H9 (cell line): ENCODE results near the gene IFRD2. TPM values are rescaled to one million over a fixed set of nuclear protein-coding genes. Genes with fewer than 3 reads are reported as not detected.

Source experiments
- DNase-seq: peaks from one replicate; pipeline ENCODE4 v3.0.0-alpha.2; 2017
- H2AFZ ChIP-seq: one replicate; pipeline ENCODE4 v1.6.1; 2013; ENCODE audit warnings: mild to moderate bottlenecking, low read length, control low read depth, moderate library complexity
- H2AK5ac ChIP-seq: 2 replicates; pipeline ENCODE4 v1.6.1; 2013; ENCODE audit warnings: low read length, control low read depth, mixed read lengths; ENCODE audit not compliant: insufficient read length
- H2BK120ac ChIP-seq: one replicate; pipeline ENCODE4 v1.6.1; 2013; ENCODE audit warnings: low read depth, mild to moderate bottlenecking, low read length, control low read depth, inconsistent platforms; ENCODE audit not compliant: poor library complexity, severe bottlenecking
- H2BK12ac ChIP-seq: 2 replicates; pipeline ENCODE4 v1.6.1; 2013; ENCODE audit warnings: low read length, control low read depth, mixed read lengths, low read depth; ENCODE audit not compliant: insufficient read length
- H2BK15ac ChIP-seq: 2 replicates; pipeline ENCODE4 v1.6.1; 2013; ENCODE audit warnings: low read depth, low read length, control low read depth
- H2BK20ac ChIP-seq: one replicate; pipeline ENCODE4 v1.6.1; 2013; ENCODE audit warnings: low read depth, mild to moderate bottlenecking, low read length, control low read depth, inconsistent platforms; ENCODE audit not compliant: poor library complexity, severe bottlenecking
- H2BK5ac ChIP-seq: 2 replicates; pipeline ENCODE4 v1.6.1; 2013; ENCODE audit warnings: low read length, control low read depth, mixed read lengths; ENCODE audit not compliant: insufficient read length
- H3K14ac ChIP-seq: 2 replicates; pipeline ENCODE4 v1.6.1; 2013; ENCODE audit warnings: low read length, control low read depth; ENCODE audit not compliant: insufficient read depth
- H3K18ac ChIP-seq: 2 replicates; pipeline ENCODE4 v1.6.1; 2013; ENCODE audit warnings: low read depth, mild to moderate bottlenecking, mixed read lengths, low read length, control low read depth; ENCODE audit not compliant: insufficient read length
- H3K23ac ChIP-seq: 2 replicates; pipeline ENCODE4 v1.6.1; 2013; ENCODE audit warnings: low read length, control low read depth, mixed read lengths, low read depth; ENCODE audit not compliant: insufficient read length
- H3K23me2 ChIP-seq: 2 replicates; pipeline ENCODE4 v1.6.1; 2013; ENCODE audit warnings: low read depth, mild to moderate bottlenecking, mixed read lengths, low read length, control low read depth; ENCODE audit not compliant: insufficient read length, poor library complexity, severe bottlenecking
- H3K27ac ChIP-seq: 2 replicates; pipeline ENCODE4 v1.5.1; 2013; ENCODE audit warnings: low read length, control low read depth, mixed read lengths, low read depth; ENCODE audit not compliant: insufficient read length
- H3K27me3 ChIP-seq: 2 replicates; pipeline ENCODE4 v1.6.1; 2013; ENCODE audit warnings: low read length, control low read depth, inconsistent platforms; ENCODE audit not compliant: insufficient read depth
- H3K4ac ChIP-seq: 2 replicates; pipeline ENCODE4 v1.6.1; 2013; ENCODE audit warnings: low read depth, mild to moderate bottlenecking, control low read depth, inconsistent platforms, low read length, moderate library complexity
- H3K4me1 ChIP-seq: 2 replicates; pipeline ENCODE4 v1.6.1; 2013; ENCODE audit warnings: low read length, control low read depth, inconsistent platforms; ENCODE audit not compliant: insufficient read depth
- H3K4me2 ChIP-seq: 2 replicates; pipeline ENCODE4 v1.6.1; 2013; ENCODE audit warnings: low read length, control low read depth, mixed read lengths; ENCODE audit not compliant: insufficient read length, insufficient read depth
- H3K56ac ChIP-seq: 2 replicates; pipeline ENCODE4 v1.6.1; 2013; ENCODE audit warnings: low read depth, mild to moderate bottlenecking, mixed read lengths, low read length, control low read depth; ENCODE audit not compliant: insufficient read length
- H3K79me1 ChIP-seq: 2 replicates; pipeline ENCODE4 v1.6.1; 2013; ENCODE audit warnings: low read depth, mild to moderate bottlenecking, moderate library complexity, low read length, control low read depth, inconsistent platforms; ENCODE audit not compliant: insufficient read depth, poor library complexity, severe bottlenecking
- H3K79me2 ChIP-seq: 2 replicates; pipeline ENCODE4 v1.6.1; 2013; ENCODE audit warnings: low read length, control low read depth, inconsistent platforms; ENCODE audit not compliant: insufficient read depth
- H3K9ac ChIP-seq: 2 replicates; pipeline ENCODE4 v1.6.1; 2013; ENCODE audit warnings: low read length, control low read depth, mixed read lengths; ENCODE audit not compliant: insufficient read length; ENCODE audit errors: extremely low read depth
- H3K9me3 ChIP-seq: one replicate; pipeline ENCODE4 v1.6.1; 2013; ENCODE audit warnings: low read depth, low read length, inconsistent platforms; ENCODE audit not compliant: control insufficient read depth
- H3T11ph ChIP-seq: one replicate; pipeline ENCODE4 v1.6.1; 2013; ENCODE audit warnings: mild to moderate bottlenecking, low read length, control low read depth, inconsistent platforms
- H4K20me1 ChIP-seq: one replicate; pipeline ENCODE4 v1.6.1; 2013; ENCODE audit not compliant: control insufficient read depth, insufficient read length, insufficient read depth
- H4K5ac ChIP-seq: 2 replicates; pipeline ENCODE4 v1.6.1; 2013; ENCODE audit warnings: low read depth, mild to moderate bottlenecking, mixed read lengths, low read length, control low read depth; ENCODE audit not compliant: insufficient read length
- H4K8ac ChIP-seq: replicated peaks from 2 replicates; pipeline ENCODE4 v1.6.1; 2013; ENCODE audit warnings: low read length, control low read depth, mixed read lengths, low read depth; ENCODE audit not compliant: insufficient read length
- H4K91ac ChIP-seq: 2 replicates; pipeline ENCODE4 v1.6.1; 2013; ENCODE audit warnings: low read depth, mild to moderate bottlenecking, moderate library complexity, mixed read lengths, low read length, control low read depth; ENCODE audit not compliant: insufficient read length
- H3K27ac Mint-ChIP-seq, 3 experiments: 2 replicates in 2 of 3; 3 replicates in 1 of 3; pipeline ENCODE4 v1.8.0; 2020 to 2021; ENCODE audit warnings: mixed read lengths in 3 of 3, mild to moderate bottlenecking in 1 of 3, moderate library complexity in 1 of 3
- H3K27me3 Mint-ChIP-seq: 2 replicates; pipeline ENCODE4 v1.8.0; 2021; ENCODE audit warnings: low read depth, mild to moderate bottlenecking, moderate library complexity, mixed read lengths
- H3K36me3 Mint-ChIP-seq, 3 experiments: 2 replicates in 2 of 3; 3 replicates in 1 of 3; pipeline ENCODE4 v1.8.0; 2020 to 2021; ENCODE audit warnings: low read depth in 3 of 3, mixed read lengths in 3 of 3; ENCODE audit not compliant: insufficient read depth in 1 of 3
- H3K4me1 Mint-ChIP-seq, 2 experiments: 2 replicates each; pipeline ENCODE4 v1.8.0; 2020; ENCODE audit warnings: mixed read lengths in 2 of 2
- H3K4me3 Mint-ChIP-seq, 2 experiments: 2 replicates in 1 of 2; 3 replicates in 1 of 2; pipeline ENCODE4 v1.8.0; 2020 to 2021; ENCODE audit warnings: mild to moderate bottlenecking in 2 of 2, mixed read lengths in 2 of 2, moderate library complexity in 1 of 2
- H3K9me3 Mint-ChIP-seq, 2 experiments: 2 replicates in 1 of 2; 3 replicates in 1 of 2; pipeline ENCODE4 v1.8.0; 2020; ENCODE audit warnings: mild to moderate bottlenecking in 2 of 2, mixed read lengths in 2 of 2, moderate library complexity in 1 of 2
- CTCF ChIP-seq: fragments of 200-600 bp; sonication (generic); conservative IDR thresholded peaks from 3 replicates; pipeline ENCODE4 v1.8.0; 2021; ENCODE audit warnings: antibody characterized with exemption, mild to moderate bottlenecking
- WGBS: extraction: QIAGEN DNeasy Blood & Tissue Kit; methylation state at CpG from one replicate; pipeline ENCODE4 v1.1.7; 2013; ENCODE audit warnings: missing lambda C conversion rate, low lambda C conversion rate, mixed read lengths; ENCODE audit not compliant: insufficient read length; ENCODE audit errors: extremely low coverage; 5-methylcytosine and 5-hydroxymethylcytosine counted together
- total RNA-seq: library from RNA; stranded (reverse); gene quantifications from 2 replicates; pipeline ENCODE4 v1.2.1, GENCODE V29; 2021

IFRD2 gene
- total RNA-seq, 1 experiment from 2014 or later = 109 TPM

GRCh38 chr3:50303013-50303815 is 11.0 kb upstream of the IFRD2 start, which contains the start of gene HYAL1:
Gene HYAL1, minus strand, starts transcription at chr3:50303574. Its CDS starts 618 bp downstream, at chr3:50302956.
- no CpG with 5 or more reads among the region's 14 CpGs for WGBS

More at GRCh38 chr3:50303013-50303815, 11.0 kb upstream of the IFRD2 start, which contains the start of gene HYAL1:
- Histone ChIP-seq H3K27me3 (no peaks in the 10 kb centered on the region), H3K27ac (no peak within 1 kb of the TSS), H3K56ac (no peak within 1 kb of the TSS), H3K23me2 (peaks cover 6% of the 10 kb centered on the region), H4K20me1 (no peaks in the 10 kb centered on the region), H3K4me2 (no peak within 1 kb of the TSS), H4K5ac (no peak within 1 kb of the TSS), H2BK120ac (no peak within 1 kb of the TSS), H2BK20ac (no peak within 1 kb of the TSS), H3K79me1 (no peaks in the 10 kb centered on the region), H3K9ac (no peak within 1 kb of the TSS), H3K79me2 (no peaks in the 10 kb centered on the region), H2AFZ (no peak within 1 kb of the TSS), H3T11ph (no peak within 1 kb of the TSS), H3K14ac (no peak within 1 kb of the TSS), H3K4me1 (no peaks in the 10 kb centered on the region), H3K18ac (no peak within 1 kb of the TSS), H3K23ac (no peak within 1 kb of the TSS), H2AK5ac (no peak within 1 kb of the TSS), H3K4ac (no peak within 1 kb of the TSS), H4K91ac (no peak within 1 kb of the TSS), H4K8ac (no peak within 1 kb of the TSS), H2BK12ac (no peak within 1 kb of the TSS), H3K9me3 (no peaks in the 10 kb centered on the region), H2BK5ac (no peak within 1 kb of the TSS), H2BK15ac (no peak within 1 kb of the TSS)
- peak within 1 kb of the TSS in 2 of 3 experiments; percentile 82 to 86; a peak in 5 of 7 replicates for H3K27ac Mint-ChIP-seq
- H3K36me3 Mint-ChIP-seq = peaks cover 0 to 4% (median 0%) of the 10 kb centered on the region in 3 experiments; a peak in 2 of 7 replicates
- no peaks in the 10 kb centered on the region for H3K27me3 Mint-ChIP-seq
- peak; percentile 50 for TF ChIP-seq CTCF
- H3K4me1 Mint-ChIP-seq = peaks cover 23 to 24% of the 10 kb centered on the region in 2 experiments
- peak; percentile 97 for DNase-seq
- peak within 1 kb of the TSS in 1 of 2 experiments; percentile 57; a peak in 3 of 5 replicates for H3K4me3 Mint-ChIP-seq
- peaks cover 17 to 24% of the 10 kb centered on the region in 2 experiments for H3K9me3 Mint-ChIP-seq
